HCT116 (cell line): ENCODE data around the gene ZNF8. TPM values are rescaled to one million over a fixed set of nuclear protein-coding genes. Genes with fewer than 3 reads are reported as not detected.

Experiments
- ATAC-seq: fragments of 200-7000 bp; cut with Tn5 transposase; 2 replicates; pipeline ENCODE4 v1.9.1; 2020; ENCODE audit warnings: mild to moderate bottlenecking, moderate library complexity
- BruUV-seq: library from RNA; stranded (reverse); fragments of 400-500 nt; replicated peaks from 2 replicates; lab custom pipeline; 2021; lab: Mats Ljungman, UMichigan
- CTCF ChIA-PET: fragments of 300-600 bp; sonication (Branson Sonifier 250); formaldehyde crosslinking; loops from one replicate; lab custom pipeline; 2021; ENCODE audit warnings: antibody characterized with exemption; lab: Charles Lee
- POLR2A ChIA-PET: fragments of 300-600, 350-600 bp; sonication (Branson Sonifier 250); formaldehyde crosslinking; loops from one replicate; lab custom pipeline; 2021; ENCODE audit warnings: antibody characterized with exemption; lab: Charles Lee
- RAD21 ChIA-PET, 2 experiments: fragments of 300-600 bp; sonication (Branson Sonifier 250); formaldehyde crosslinking; loops; one replicate each; lab custom pipeline; 2023; ENCODE audit warnings: low total read pairs in 2 of 2; ENCODE audit not compliant: uncharacterized antibody in 2 of 2, unreplicated experiment in 2 of 2, low non-redundant PET in 1 of 2; lab: Charles Lee
- DNase-seq: peaks from one replicate; pipeline ENCODE4 v3.0.0-alpha.2; 2010; ENCODE audit warnings: low read depth, low spot score
- H2AFZ ChIP-seq: fragments of 200-600 bp; shearing (Covaris generic), sonication (generic); 2 replicates; pipeline ENCODE4 v1.6.1; 2017; ENCODE audit warnings: low read depth, mixed run types, mixed read lengths, antibody characterized with exemption, low read length; ENCODE audit not compliant: poor library complexity, severe bottlenecking
- H3K27ac ChIP-seq: 2 replicates; pipeline ENCODE4 v1.5.1; 2012; ENCODE audit warnings: low read depth, low read length
- H3K27me3 ChIP-seq: fragments of 200-600 bp; sonication (generic); 2 replicates; pipeline ENCODE4 v1.6.1; 2016; ENCODE audit warnings: mixed run types, low read length, mixed read lengths; ENCODE audit not compliant: insufficient read depth
- H3K36me3 ChIP-seq, 2 experiments: fragments of 200-500 bp in 1 of 2; fragments of 200-600 bp in 1 of 2; sonication (Bioruptor generic) in 1 of 2; sonication (generic) in 1 of 2; 2 replicates each; pipeline versions ENCODE4 v1.5.1 to v1.6.1; 2014 to 2016; ENCODE audit warnings: low read length in 2 of 2, inconsistent platforms in 1 of 2, mixed read lengths in 1 of 2, mixed run types in 1 of 2; ENCODE audit not compliant: insufficient read depth in 2 of 2, control insufficient read depth in 1 of 2
- H3K4me1 ChIP-seq, 2 experiments: fragments of 200-600 bp in 1 of 2; sonication (generic) in 1 of 2; 2 replicates each; pipeline versions ENCODE4 v1.5.1 to v1.6.1; 2012 to 2017; ENCODE audit warnings: low read length in 2 of 2, inconsistent platforms in 1 of 2, mild to moderate bottlenecking in 1 of 2, mixed read lengths in 1 of 2, mixed run types in 1 of 2, moderate library complexity in 1 of 2; ENCODE audit not compliant: insufficient read depth in 2 of 2, control insufficient read depth in 1 of 2
- H3K4me2 ChIP-seq: fragments of 200-600 bp; sonication (generic); 2 replicates; pipeline ENCODE4 v1.6.1; 2017; ENCODE audit warnings: mixed run types, low read length, mixed read lengths
- H3K4me3 ChIP-seq, 2 experiments: fragments of 200-600 bp in 1 of 2; sonication (generic) in 1 of 2; replicated peaks in 1 of 2; 2 replicates each; pipeline ENCODE4 v1.5.1; 2011 to 2016; ENCODE audit warnings: low read length in 2 of 2, control low read depth in 1 of 2, low read depth in 1 of 2, mild to moderate bottlenecking in 1 of 2, mixed read lengths in 1 of 2, mixed run types in 1 of 2
- H3K79me2 ChIP-seq: fragments of 200-600 bp; sonication (generic); 2 replicates; pipeline ENCODE4 v1.6.1; 2017; ENCODE audit warnings: mild to moderate bottlenecking, mixed run types, low read length, moderate library complexity, mixed read lengths; ENCODE audit not compliant: insufficient read depth
- H3K9ac ChIP-seq: fragments of 200-600 bp; sonication (generic); 2 replicates; pipeline ENCODE4 v1.6.1; 2016; ENCODE audit warnings: low read length, mixed read lengths
- H3K9me2 ChIP-seq: fragments of 200-600 bp; sonication (generic), shearing (Covaris generic); 2 replicates; pipeline ENCODE4 v1.6.1; 2017; ENCODE audit warnings: mixed run types, mild to moderate bottlenecking, moderate library complexity; ENCODE audit not compliant: insufficient read depth
- H3K9me3 ChIP-seq, 2 experiments: fragments of 200-500 bp in 1 of 2; fragments of 200-600 bp in 1 of 2; sonication (Bioruptor generic) in 1 of 2; sonication (generic) in 1 of 2; 2 replicates each; pipeline ENCODE4 v1.6.1; 2014 to 2017; ENCODE audit warnings: low read length in 2 of 2, mixed read lengths in 2 of 2, inconsistent platforms in 1 of 2, low read depth in 1 of 2, mild to moderate bottlenecking in 1 of 2, mixed run types in 1 of 2, moderate library complexity in 1 of 2; ENCODE audit not compliant: control insufficient read depth in 1 of 2, insufficient read depth in 1 of 2
- H4K20me1 ChIP-seq: fragments of 200-600 bp; sonication (generic), shearing (Covaris generic); 2 replicates; pipeline ENCODE4 v1.6.1; 2017; ENCODE audit warnings: mixed run types, mild to moderate bottlenecking, moderate library complexity; ENCODE audit not compliant: insufficient read depth
- CBX3 ChIP-seq: IDR thresholded peaks from 2 replicates; pipeline ENCODE4 v1.6.1; 2012; ENCODE audit warnings: low read depth
- CEBPB ChIP-seq: IDR thresholded peaks from 2 replicates; pipeline ENCODE4 v1.6.1; 2012; ENCODE audit warnings: low read depth
- EGR1 ChIP-seq: IDR thresholded peaks from 2 replicates; pipeline ENCODE4 v1.6.1; 2012; ENCODE audit warnings: low read depth
- ELF1 ChIP-seq: IDR thresholded peaks from 2 replicates; pipeline ENCODE4 v1.6.1; 2012; ENCODE audit warnings: low read depth, borderline replicate concordance
- EZH2 ChIP-seq: fragments of 200-600 bp; sonication (generic); IDR thresholded peaks from 2 replicates; pipeline ENCODE4 v1.6.1; 2017; ENCODE audit warnings: antibody characterized with exemption, mixed run types
- EZH2phosphoT487 ChIP-seq: fragments of 200-600 bp; IDR thresholded peaks from 2 replicates; pipeline ENCODE4 v1.6.1; 2018; ENCODE audit warnings: antibody characterized with exemption, borderline replicate concordance
- FOSL1 ChIP-seq: IDR thresholded peaks from 2 replicates; pipeline ENCODE4 v1.6.1; 2012; ENCODE audit warnings: low read depth
- JUND ChIP-seq: IDR thresholded peaks from 2 replicates; pipeline ENCODE4 v1.6.1; 2012
- POLR2AphosphoS5 ChIP-seq: IDR thresholded peaks from 2 replicates; pipeline ENCODE4 v1.6.1; 2011; ENCODE audit warnings: mild to moderate bottlenecking, low read depth, low read length, moderate library complexity
- RAD21 ChIP-seq: IDR thresholded peaks from 2 replicates; pipeline ENCODE4 v1.6.1; 2012; ENCODE audit warnings: low read depth, mild to moderate bottlenecking
- SIN3A ChIP-seq: IDR thresholded peaks from 2 replicates; pipeline ENCODE4 v1.6.1; 2012; ENCODE audit warnings: low read depth
- SRF ChIP-seq: IDR thresholded peaks from 2 replicates; pipeline ENCODE4 v1.6.1; 2012; ENCODE audit warnings: low read depth
- TCF7L2 ChIP-seq: IDR thresholded peaks from 2 replicates; pipeline ENCODE4 v1.7.0; 2011; ENCODE audit warnings: borderline replicate concordance, inconsistent platforms; ENCODE audit not compliant: insufficient read depth, insufficient read length; ENCODE audit errors: extremely low read depth
- ZFX ChIP-seq: fragments of 450-650 bp; IDR thresholded peaks from 2 replicates; pipeline ENCODE4 v1.6.1; 2017
- ZNF274 ChIP-seq: fragments of 200-500 bp; sonication (Bioruptor generic); IDR thresholded peaks from 2 replicates; pipeline ENCODE4 v1.6.1; 2014; ENCODE audit warnings: mild to moderate bottlenecking, low read depth, low read length, inconsistent platforms
- intact Hi-C: fragments of 100-400 bp; cut with micrococcal nuclease; formaldehyde crosslinking; loops from 2 replicates; pipeline ENCODE4 v1.10.0; 2022
- total RNA-seq: library from RNA; stranded (reverse); gene quantifications from one replicate; pipeline ENCODE4 v1.2.1, GENCODE V29; 2021; ENCODE audit not compliant: unreplicated experiment
- TF ChIP-seq, protein P1 (sequence below): IDR thresholded peaks from 2 replicates; pipeline ENCODE4 v1.6.1; 2012
- TF ChIP-seq, protein P2 (sequence below), 3 experiments: fragments of 200-600 bp in 1 of 3; sonication (generic) in 1 of 3; IDR thresholded peaks in 2 of 3; conservative IDR thresholded peaks in 1 of 3; 2 replicates each; pipeline ENCODE4 v1.5.1; 2012 to 2017; ENCODE audit warnings: low read depth in 2 of 3, low read length in 2 of 3, antibody characterized with exemption in 1 of 3, borderline replicate concordance in 1 of 3, control low read depth in 1 of 3, mild to moderate bottlenecking in 1 of 3, mixed read lengths in 1 of 3, mixed run types in 1 of 3, moderate library complexity in 1 of 3; ENCODE audit not compliant: insufficient read depth in 1 of 3
- TF ChIP-seq, protein P3 (sequence below): IDR thresholded peaks from 2 replicates; pipeline ENCODE4 v1.6.1; 2011; ENCODE audit warnings: mild to moderate bottlenecking, low read length, moderate library complexity; ENCODE audit not compliant: insufficient replicate concordance; ENCODE audit errors: extremely low read depth

ZNF8 gene
- total RNA-seq, 1 experiment from 2014 or later: 6.4 TPM

- H3K4me2 ChIP-seq: peak overlapping the region; percentile 80
- peaks cover 5 to 15% of the 10 kb centered on the region in 2 experiments; a peak in 3 of 4 replicates for H3K4me1 ChIP-seq
- H2AFZ ChIP-seq: no peak overlapping the region
- no peaks in the 10 kb centered on the region for H3K27me3 ChIP-seq
- H4K20me1 ChIP-seq: no peaks in the 10 kb centered on the region
- H3K9me2 ChIP-seq: no peaks in the 10 kb centered on the region
- peaks cover 12 to 37% of the 10 kb centered on the region in 2 experiments for H3K36me3 ChIP-seq
- no peak for DNase-seq
- H3K9ac ChIP-seq: peak overlapping the region; percentile 73
- peak overlapping the region; percentile 74 for H3K27ac ChIP-seq
- H3K4me3 ChIP-seq: peak overlapping the region; percentile 92 to 93
- no peak for ATAC-seq
- POLR2A ChIA-PET: interaction anchor here (1.3 kb wide), 2 partner anchors 21 to 57 kb away, joined by 3 read pairs; partner anchors contain the start of genes ZNF497 and ZSCAN22
- no peaks in the 10 kb centered on the region; a peak in 1 of 4 replicates for H3K9me3 ChIP-seq
- RAD21 ChIA-PET: no interaction called here
- CTCF ChIA-PET: no interaction called here
- H3K79me2 ChIP-seq: peaks cover 40% of the 10 kb centered on the region
- no TSS peak for BruUV-seq
- no peak for TF ChIP-seq JUND
- TF ChIP-seq, all 23 proteins: peak for 0
- intact Hi-C loops: loop anchor here (1.0 to 5.0 kb wide), 2 partner anchors 20 to 79 kb away; partner anchors contain the start of genes ZNF544 and ZSCAN22
These were observed 27.2 kb downstream of the ZNF8 start for GRCh38 chr19:58305932-58306323.

DNA sequence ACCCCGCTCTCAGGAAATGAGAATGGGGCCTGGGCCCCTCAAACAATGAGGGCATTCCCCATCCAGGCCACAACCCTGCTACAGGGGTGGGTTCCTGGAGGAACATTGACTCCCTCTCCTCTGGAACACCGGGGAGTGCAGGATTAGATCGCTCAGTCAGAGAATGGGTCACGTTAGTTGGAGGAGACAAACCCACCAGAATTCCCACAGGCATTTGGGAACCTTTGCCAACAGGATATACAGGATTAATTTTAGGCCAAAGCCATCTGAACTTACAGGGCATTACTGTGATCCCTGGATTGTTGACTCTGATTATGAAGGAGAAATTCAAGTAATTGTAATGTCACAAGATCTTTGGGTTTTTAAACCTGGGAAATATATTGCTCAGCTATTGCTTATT is 29.0 kb downstream of the ZNF8 start:
- Histone ChIP-seq H2AFZ (no peak overlapping the region), H3K9ac (no peak overlapping the region), H3K27ac (no peak overlapping the region), H3K36me3 (peaks cover 28 to 53% of the 10 kb centered on the region in 2 experiments), H3K4me1 (peaks cover 5 to 15% of the 10 kb centered on the region in 2 experiments; a peak in 3 of 4 replicates), H3K27me3 (no peaks in the 10 kb centered on the region), H3K79me2 (peaks cover 48% of the 10 kb centered on the region), H3K9me2 (no peaks in the 10 kb centered on the region), H3K4me3 (no peak overlapping the region), H3K4me2 (no peak overlapping the region), H4K20me1 (no peaks in the 10 kb centered on the region), H3K9me3 (peaks cover 5 to 14% of the 10 kb centered on the region in 2 experiments; a peak in 1 of 4 replicates)
- no TSS peak for BruUV-seq
- DNase-seq: no peak
- ATAC-seq: no peak
- CTCF ChIA-PET: no interaction called here
- POLR2A ChIA-PET: no interaction called here
- TF ChIP-seq CEBPB (no peak), SIN3A (no peak), EZH2 (no peak), ZFX (no peak), EZH2phosphoT487 (no peak), FOSL1 (no peak), POLR2AphosphoS5 (no peak), ZNF274 (no peak), EGR1 (no peak), TCF7L2 (no peak), JUND (no peak), RAD21 (no peak), ELF1 (no peak), SRF (no peak), CBX3 (no peak)
- TF ChIP-seq, protein P1, sequence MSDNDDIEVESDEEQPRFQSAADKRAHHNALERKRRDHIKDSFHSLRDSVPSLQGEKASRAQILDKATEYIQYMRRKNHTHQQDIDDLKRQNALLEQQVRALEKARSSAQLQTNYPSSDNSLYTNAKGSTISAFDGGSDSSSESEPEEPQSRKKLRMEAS: no peak
- TF ChIP-seq, protein P2, sequence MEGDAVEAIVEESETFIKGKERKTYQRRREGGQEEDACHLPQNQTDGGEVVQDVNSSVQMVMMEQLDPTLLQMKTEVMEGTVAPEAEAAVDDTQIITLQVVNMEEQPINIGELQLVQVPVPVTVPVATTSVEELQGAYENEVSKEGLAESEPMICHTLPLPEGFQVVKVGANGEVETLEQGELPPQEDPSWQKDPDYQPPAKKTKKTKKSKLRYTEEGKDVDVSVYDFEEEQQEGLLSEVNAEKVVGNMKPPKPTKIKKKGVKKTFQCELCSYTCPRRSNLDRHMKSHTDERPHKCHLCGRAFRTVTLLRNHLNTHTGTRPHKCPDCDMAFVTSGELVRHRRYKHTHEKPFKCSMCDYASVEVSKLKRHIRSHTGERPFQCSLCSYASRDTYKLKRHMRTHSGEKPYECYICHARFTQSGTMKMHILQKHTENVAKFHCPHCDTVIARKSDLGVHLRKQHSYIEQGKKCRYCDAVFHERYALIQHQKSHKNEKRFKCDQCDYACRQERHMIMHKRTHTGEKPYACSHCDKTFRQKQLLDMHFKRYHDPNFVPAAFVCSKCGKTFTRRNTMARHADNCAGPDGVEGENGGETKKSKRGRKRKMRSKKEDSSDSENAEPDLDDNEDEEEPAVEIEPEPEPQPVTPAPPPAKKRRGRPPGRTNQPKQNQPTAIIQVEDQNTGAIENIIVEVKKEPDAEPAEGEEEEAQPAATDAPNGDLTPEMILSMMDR (IDR thresholded peaks at IDR 0.05 in 2 of 3, conservative IDR thresholded peaks at IDR 0.05 in 1 of 3; ENCODE audit: borderline replicate concordance in 1 of 3, insufficient read depth in 1 of 3, low read depth in 2 of 3, low read length in 2 of 3): no peak
- TF ChIP-seq, protein P3, sequence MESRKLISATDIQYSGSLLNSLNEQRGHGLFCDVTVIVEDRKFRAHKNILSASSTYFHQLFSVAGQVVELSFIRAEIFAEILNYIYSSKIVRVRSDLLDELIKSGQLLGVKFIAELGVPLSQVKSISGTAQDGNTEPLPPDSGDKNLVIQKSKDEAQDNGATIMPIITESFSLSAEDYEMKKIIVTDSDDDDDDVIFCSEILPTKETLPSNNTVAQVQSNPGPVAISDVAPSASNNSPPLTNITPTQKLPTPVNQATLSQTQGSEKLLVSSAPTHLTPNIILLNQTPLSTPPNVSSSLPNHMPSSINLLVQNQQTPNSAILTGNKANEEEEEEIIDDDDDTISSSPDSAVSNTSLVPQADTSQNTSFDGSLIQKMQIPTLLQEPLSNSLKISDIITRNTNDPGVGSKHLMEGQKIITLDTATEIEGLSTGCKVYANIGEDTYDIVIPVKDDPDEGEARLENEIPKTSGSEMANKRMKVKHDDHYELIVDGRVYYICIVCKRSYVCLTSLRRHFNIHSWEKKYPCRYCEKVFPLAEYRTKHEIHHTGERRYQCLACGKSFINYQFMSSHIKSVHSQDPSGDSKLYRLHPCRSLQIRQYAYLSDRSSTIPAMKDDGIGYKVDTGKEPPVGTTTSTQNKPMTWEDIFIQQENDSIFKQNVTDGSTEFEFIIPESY: no peak
- RAD21 ChIA-PET: no interaction called here
- intact Hi-C loops: loop anchor here (5.0 kb wide), 1 partner anchor 80 kb away; the partner anchor contains the start of gene ZNF544
